Omental fat pad (tissue), 4 donors: ENCODE measurements around the gene TMEM231. TPM values are rescaled to one million over a fixed set of nuclear protein-coding genes. Genes with fewer than 3 reads are reported as not detected.
"Not testable (repeated sequence)": the region's sequence is repeated elsewhere in the genome, so short reads cannot be mapped to it uniquely, and the experiment has no call there.

ENCODE experiments used
- ATAC-seq: fragments of 150-250 bp; one replicate; pipeline ENCODE4 v1.9.1; 2016; ENCODE audit warnings: mild to moderate bottlenecking, moderate library complexity; ENCODE audit not compliant: low FRiP score
- DNase-seq: peaks from one replicate; pipeline ENCODE4 v3.0.0-alpha.2; 2019; ENCODE audit warnings: low spot score
- CTCF ChIP-seq, 3 donors: fragments of 450-650 bp; IDR thresholded peaks; one replicate each; pipeline ENCODE4 v1.5.1; 2016 to 2017; ENCODE audit warnings: antibody characterized with exemption in 3 of 3, mild to moderate bottlenecking in 3 of 3, moderate library complexity in 2 of 3
- total RNA-seq, 4 donors: library from RNA; depleted of rRNA; stranded (reverse); fragments of >200 nt; gene quantifications; one replicate each; pipeline ENCODE4 v1.1.0, GENCODE V29; 2016

Gene TMEM231
- total RNA-seq, 4 donors from 2014 or later = 3.9 to 9.2 (median 7.0) TPM

GRCh38 chr16:75506107-75506506, 49.9 kb downstream of the TMEM231 start:
- no peak for DNase-seq
- ATAC-seq = no peak
- TF ChIP-seq CTCF (IDR thresholded peaks at IDR 0.05) = no peak

- DNase-seq = no peak
- no peak for ATAC-seq
- no peak for TF ChIP-seq CTCF (IDR thresholded peaks at IDR 0.05)
Observed at GRCh38 chr16:75503801-75504200, 52.3 kb downstream of the TMEM231 start.

- no peak for TF ChIP-seq CTCF (IDR thresholded peaks at IDR 0.05)
- ATAC-seq (no peak), DNase-seq (no peak)
Observed at GRCh38 chr16:75502916-75503605, 53.0 kb downstream of the TMEM231 start.

GRCh38 chr16:75501820-75502219, 54.2 kb downstream of the TMEM231 start:
- ATAC-seq, DNase-seq: not testable (repeated sequence)

- no peak for TF ChIP-seq CTCF (IDR thresholded peaks at IDR 0.05)
- no peak for DNase-seq
- ATAC-seq = no peak
Observed at GRCh38 chr16:75501359-75501758, 54.7 kb downstream of the TMEM231 start.

GRCh38 chr16:75498605-75499322, 57.3 kb downstream of the TMEM231 start:
- not testable (repeated sequence) for ATAC-seq, DNase-seq

GRCh38 chr16:75497558-75497957, 58.5 kb downstream of the TMEM231 start:
- DNase-seq = no peak
- ATAC-seq = no peak
- no peak for TF ChIP-seq CTCF (IDR thresholded peaks at IDR 0.05)

GRCh38 chr16:75495076-75495674, 60.9 kb downstream of the TMEM231 start, which contains the start of gene CHST6:
Gene CHST6, minus strand, starts transcription at chr16:75495441. Its CDS starts 15,613 bp downstream, at chr16:75479828.
- ATAC-seq = peak; percentile 77
- TF ChIP-seq CTCF (IDR thresholded peaks at IDR 0.05) = no peak

More at GRCh38 chr16:75495076-75495674, 60.9 kb downstream of the TMEM231 start, which contains the start of gene CHST6:
- no peak for DNase-seq
